ENCODE data around the gene PEX26. TPM values are rescaled to one million over a fixed set of nuclear protein-coding genes. Genes with fewer than 3 reads are reported as not detected.
"Not testable (repeated sequence)": the region's sequence is repeated elsewhere in the genome, so short reads cannot be mapped to it uniquely, and the experiment has no call there.

The PEX26 gene
- total RNA-seq, 2 experiments from 2014 or later = 17.6 to 43.5 TPM

GRCh38 chr22:18070556-18071306, 7.1 kb upstream of the PEX26 start:
- POLR2A ChIA-PET = interaction anchor here (0.6 to 3.5 kb wide), 9 partner anchors 12 to 71 kb away, joined by 3 to 28 read pairs (median 8); no protein-coding TSS in a partner anchor
- H3K4me2 ChIP-seq (ENCODE audit: low read length) = peak overlapping the region; percentile 84
- peak overlapping the region; percentile 13; the same call in 1 of the 2 replicates for H2AFZ ChIP-seq (ENCODE audit: low read length)
- H4K20me1 ChIP-seq (ENCODE audit: insufficient read depth, low read length) = no peaks in the 10 kb centered on the region
- no TSS peak for BruUV-seq (replicated peaks)
- intact Hi-C loops (cut with micrococcal nuclease; ENCODE audit: unreplicated experiment) = loop anchor here (1.0 kb wide), 1 partner anchor 69 kb away; no protein-coding TSS in a partner anchor
- peak overlapping the region; percentile 99 for H3K27ac ChIP-seq (ENCODE audit: low read depth, low read length, poor library complexity, severe bottlenecking)
- peak overlapping the region; percentile 57 for H3K4me3 ChIP-seq (ENCODE audit: low read depth, low read length, poor library complexity, severe bottlenecking)
- H3K79me2 ChIP-seq (ENCODE audit: insufficient read depth, low read depth, low read length) = peaks cover 31% of the 10 kb centered on the region; the same call in 1 of the 2 replicates
- peaks cover 99% of the 10 kb centered on the region for H3K4me1 ChIP-seq (ENCODE audit: insufficient read depth, low read length, poor library complexity, severe bottlenecking)
- H3K36me3 ChIP-seq (ENCODE audit: insufficient read depth, low read length) = no peaks in the 10 kb centered on the region
- no peaks in the 10 kb centered on the region for H3K9me3 ChIP-seq (ENCODE audit: low read length)
- H3K9me2 ChIP-seq (ENCODE audit: insufficient read depth, low read length) = no peaks in the 10 kb centered on the region
- CTCF ChIA-PET (ENCODE audit: unreplicated experiment) = interaction anchor here (1.2 to 2.3 kb wide), 2 partner anchors 13 to 42 kb away, joined by 5 to 15 read pairs; no protein-coding TSS in a partner anchor
- TF ChIP-seq EZH2phosphoT487 (IDR thresholded peaks at IDR 0.05; ENCODE audit: borderline replicate concordance, low read depth, low read length) (no peak), CTCF (conservative IDR thresholded peaks at IDR 0.05; ENCODE audit: low read length) (peak; percentile 96)
- DNase-seq (ENCODE audit: low spot score) = peak; percentile 63

GRCh38 chr22:18071307-18071967, 6.4 kb upstream of the PEX26 start:
- peak overlapping the region; percentile 99 for H3K27ac ChIP-seq (ENCODE audit: low read depth, low read length, poor library complexity, severe bottlenecking)
- not testable (repeated sequence) for H2AFZ ChIP-seq (ENCODE audit: low read length); H3K9me3 ChIP-seq (ENCODE audit: low read length); H3K9me2 ChIP-seq (ENCODE audit: insufficient read depth, low read length); H3K36me3 ChIP-seq (ENCODE audit: insufficient read depth, low read length); H4K20me1 ChIP-seq (ENCODE audit: insufficient read depth, low read length); BruUV-seq (replicated peaks)
- DNase-seq (ENCODE audit: low spot score) = peak; percentile 91
- H3K4me3 ChIP-seq (ENCODE audit: low read depth, low read length, poor library complexity, severe bottlenecking) = peak overlapping the region; percentile 57
- ChIA-PET POLR2A (interaction anchor here (0.6 to 3.0 kb wide), 8 partner anchors 13 to 292 kb away, joined by 3 to 14 read pairs (median 7); no protein-coding TSS in a partner anchor), CTCF (ENCODE audit: unreplicated experiment) (interaction anchor here (1.0 to 2.3 kb wide), 3 partner anchors 14 to 241 kb away, joined by 3 to 15 read pairs (median 5); no protein-coding TSS in a partner anchor)
- H3K4me1 ChIP-seq (ENCODE audit: insufficient read depth, low read length, poor library complexity, severe bottlenecking) = peaks cover 99% of the 10 kb centered on the region
- H3K4me2 ChIP-seq (ENCODE audit: low read length) = peak overlapping the region; percentile 84
- H3K79me2 ChIP-seq (ENCODE audit: insufficient read depth, low read depth, low read length) = peaks cover 37% of the 10 kb centered on the region; the same call in 1 of the 2 replicates
- intact Hi-C loops (cut with micrococcal nuclease; ENCODE audit: unreplicated experiment) = loop anchor here (1.0 kb wide), 1 partner anchor 70 kb away; no protein-coding TSS in a partner anchor
- peak; percentile 55; the same call in 1 of the 2 replicates for TF ChIP-seq CTCF (conservative IDR thresholded peaks at IDR 0.05; ENCODE audit: low read length)
